VCaP (cell line): Measurements from ENCODE around the gene ZNF581.

Experiments
- H3K27ac ChIP-seq: fragments of 450-650 bp; 2 replicates; pipeline ENCODE4 v1.5.1; 2017
- CTCF ChIP-seq: fragments of 450-650 bp; conservative IDR thresholded peaks from 2 replicates; pipeline ENCODE4 v1.5.1; 2017; ENCODE audit warnings: mild to moderate bottlenecking, moderate library complexity

Gene ZNF581

GRCh38 chr19:55635856-55636440 is 7.5 kb upstream of the ZNF581 start:
- no peak for TF ChIP-seq CTCF
- H3K27ac ChIP-seq = peak overlapping the region; percentile 95; the same call in 1 of the 2 replicates

- no peak overlapping the region for H3K27ac ChIP-seq
- TF ChIP-seq CTCF = no peak
Observed at GRCh38 chr19:55636723-55637122, 6.7 kb upstream of the ZNF581 start.

- TF ChIP-seq CTCF = no peak
Observed at GRCh38 chr19:55637534-55637933, 5.9 kb upstream of the ZNF581 start.

GRCh38 chr19:55638864-55639359 is 4.5 kb upstream of the ZNF581 start:
- peak overlapping the region; percentile 98; the same call in 1 of the 2 replicates for H3K27ac ChIP-seq
- TF ChIP-seq CTCF = peak; percentile 65

More at GRCh38 chr19:55637534-55637933, 5.9 kb upstream of the ZNF581 start:
- no peak overlapping the region for H3K27ac ChIP-seq

- H3K27ac ChIP-seq = peak overlapping the region; percentile 98
- TF ChIP-seq CTCF = no peak
Observed at GRCh38 chr19:55640043-55640576, 3.3 kb upstream of the ZNF581 start.

- H3K27ac ChIP-seq = peak within 1 kb of the TSS; percentile 98
- TF ChIP-seq CTCF = no peak
Observed at GRCh38 chr19:55640577-55641425, 2.6 kb upstream of the ZNF581 start, which contains the start of gene ZNF580. Gene ZNF580, plus strand, starts transcription at chr19:55641002. Its CDS starts 1,507 bp downstream, at chr19:55642509.
